GM12874 (cell line): ENCODE results near the gene LSG1.
A peak's percentile ranks its signal among the peaks of the same experiment; 100 is the strongest.

Experiments
- TF ChIP-seq, protein P1 (sequence below): IDR thresholded peaks from 2 replicates; pipeline ENCODE4 v1.5.1; 2011; ENCODE audit warnings: low read depth, mild to moderate bottlenecking, control low read depth, low read length, moderate library complexity; ENCODE audit not compliant: insufficient read depth

LSG1 gene

DNA sequence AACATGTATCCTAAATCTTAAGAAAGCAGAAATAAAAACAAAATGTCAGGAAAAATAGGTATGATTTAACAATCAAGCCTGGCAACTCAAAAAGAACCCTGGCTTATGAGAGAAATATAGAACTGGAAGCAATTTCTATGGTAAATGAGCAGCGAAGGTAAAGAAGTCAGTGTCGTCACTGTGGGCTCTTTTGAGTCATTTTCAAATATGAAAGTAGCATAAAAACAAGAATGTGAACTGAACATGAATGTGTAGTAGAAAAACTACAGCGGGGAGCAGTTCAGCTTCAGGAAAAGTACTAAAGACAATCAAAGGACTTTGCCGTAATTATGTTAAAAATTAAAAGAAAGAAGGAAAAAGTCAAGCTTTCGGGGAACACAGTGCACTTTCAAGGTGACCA is 17.5 kb downstream of the LSG1 start:
- TF ChIP-seq, protein P1, sequence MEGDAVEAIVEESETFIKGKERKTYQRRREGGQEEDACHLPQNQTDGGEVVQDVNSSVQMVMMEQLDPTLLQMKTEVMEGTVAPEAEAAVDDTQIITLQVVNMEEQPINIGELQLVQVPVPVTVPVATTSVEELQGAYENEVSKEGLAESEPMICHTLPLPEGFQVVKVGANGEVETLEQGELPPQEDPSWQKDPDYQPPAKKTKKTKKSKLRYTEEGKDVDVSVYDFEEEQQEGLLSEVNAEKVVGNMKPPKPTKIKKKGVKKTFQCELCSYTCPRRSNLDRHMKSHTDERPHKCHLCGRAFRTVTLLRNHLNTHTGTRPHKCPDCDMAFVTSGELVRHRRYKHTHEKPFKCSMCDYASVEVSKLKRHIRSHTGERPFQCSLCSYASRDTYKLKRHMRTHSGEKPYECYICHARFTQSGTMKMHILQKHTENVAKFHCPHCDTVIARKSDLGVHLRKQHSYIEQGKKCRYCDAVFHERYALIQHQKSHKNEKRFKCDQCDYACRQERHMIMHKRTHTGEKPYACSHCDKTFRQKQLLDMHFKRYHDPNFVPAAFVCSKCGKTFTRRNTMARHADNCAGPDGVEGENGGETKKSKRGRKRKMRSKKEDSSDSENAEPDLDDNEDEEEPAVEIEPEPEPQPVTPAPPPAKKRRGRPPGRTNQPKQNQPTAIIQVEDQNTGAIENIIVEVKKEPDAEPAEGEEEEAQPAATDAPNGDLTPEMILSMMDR: no peak

DNA sequence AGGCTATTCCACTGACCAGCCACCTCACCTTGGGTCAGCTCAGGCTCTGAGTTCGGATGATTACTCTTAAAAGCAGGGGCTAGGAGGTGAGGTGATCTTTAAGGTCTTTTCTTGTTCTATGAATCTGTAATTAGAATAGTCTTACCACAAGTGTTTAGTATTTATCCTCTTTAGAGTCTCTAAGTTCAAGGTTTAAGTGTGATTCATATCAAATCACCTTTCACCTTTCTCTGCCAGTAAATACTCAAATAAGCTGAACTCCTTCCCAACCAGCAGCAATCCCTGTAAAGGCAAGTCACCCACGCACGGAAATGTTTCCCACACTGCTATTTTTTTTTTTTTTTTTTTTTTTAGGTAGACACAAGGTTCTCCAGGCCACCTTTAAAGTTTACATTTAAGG is 24.2 kb downstream of the LSG1 start:
- TF ChIP-seq, protein P1: no peak

DNA sequence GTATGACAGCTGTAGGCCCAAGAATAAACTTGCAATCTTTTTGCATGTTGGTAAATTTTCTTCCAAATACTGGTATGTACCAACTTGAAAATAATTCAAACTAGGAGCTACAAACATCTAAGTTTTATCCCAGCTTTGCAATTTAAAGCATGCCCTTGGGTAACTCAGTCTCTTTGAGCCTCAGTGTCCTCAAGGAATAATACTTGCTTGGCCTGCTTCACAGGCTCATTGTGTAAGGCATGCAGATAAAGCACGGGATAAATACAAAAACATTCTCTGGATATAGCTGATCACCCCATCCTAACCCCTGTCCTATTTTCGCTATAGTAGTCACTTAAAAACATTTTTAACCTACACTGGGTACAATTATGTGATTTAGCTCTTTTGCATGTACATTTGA is 29.2 kb downstream of the LSG1 start:
- TF ChIP-seq, protein P1: no peak

DNA sequence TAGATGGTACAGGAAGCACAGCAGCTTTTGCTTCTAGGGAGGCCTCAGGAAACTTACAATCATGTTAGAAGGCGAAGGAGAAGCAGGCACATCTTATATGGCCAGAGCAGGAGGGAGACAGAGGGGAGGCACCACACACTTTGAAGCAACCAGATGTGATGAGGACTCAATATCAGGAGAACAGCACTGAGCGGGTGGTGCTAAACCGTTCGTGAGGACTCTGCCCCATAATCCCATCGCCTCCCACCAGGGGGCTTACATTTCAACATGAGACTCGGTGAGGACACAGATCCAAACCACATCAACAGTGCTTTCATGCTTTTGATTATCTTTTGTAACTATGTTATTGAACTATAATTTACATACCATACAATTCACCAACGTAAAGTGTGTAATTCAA is 31.2 kb downstream of the LSG1 start:
- TF ChIP-seq, protein P1: peak; percentile 32; the same call in 1 of the 2 replicates

DNA sequence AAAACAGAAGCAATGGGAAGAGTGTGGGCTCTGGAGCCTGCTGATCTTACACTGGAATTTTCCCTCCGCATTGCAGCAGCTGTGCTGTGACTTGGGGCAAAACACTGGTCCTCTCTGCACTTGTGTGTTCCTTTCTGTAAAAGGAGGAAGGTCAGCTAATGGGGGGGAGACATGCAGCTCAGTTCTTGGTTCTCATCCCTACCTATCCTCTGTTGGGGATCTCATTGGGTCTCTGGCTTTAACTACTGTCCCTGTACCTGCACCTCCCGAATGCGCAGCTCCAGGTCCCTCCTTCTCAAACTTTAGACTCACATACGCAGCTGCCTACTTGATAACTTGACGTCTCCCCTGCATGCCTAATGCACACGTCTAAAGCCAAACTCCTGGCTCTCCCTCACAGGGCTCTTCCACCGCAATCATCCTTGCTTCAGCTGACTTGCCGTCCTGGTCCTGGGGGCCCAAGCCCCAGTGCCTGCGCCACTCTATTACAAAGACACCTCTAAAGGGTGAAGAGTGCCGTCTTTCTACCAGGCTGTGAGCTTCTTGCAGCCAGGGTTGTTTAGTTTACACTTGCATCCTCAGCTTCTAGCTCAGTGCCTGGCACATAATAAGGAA is 32.9 kb downstream of the LSG1 start:
- TF ChIP-seq, protein P1: no peak

DNA sequence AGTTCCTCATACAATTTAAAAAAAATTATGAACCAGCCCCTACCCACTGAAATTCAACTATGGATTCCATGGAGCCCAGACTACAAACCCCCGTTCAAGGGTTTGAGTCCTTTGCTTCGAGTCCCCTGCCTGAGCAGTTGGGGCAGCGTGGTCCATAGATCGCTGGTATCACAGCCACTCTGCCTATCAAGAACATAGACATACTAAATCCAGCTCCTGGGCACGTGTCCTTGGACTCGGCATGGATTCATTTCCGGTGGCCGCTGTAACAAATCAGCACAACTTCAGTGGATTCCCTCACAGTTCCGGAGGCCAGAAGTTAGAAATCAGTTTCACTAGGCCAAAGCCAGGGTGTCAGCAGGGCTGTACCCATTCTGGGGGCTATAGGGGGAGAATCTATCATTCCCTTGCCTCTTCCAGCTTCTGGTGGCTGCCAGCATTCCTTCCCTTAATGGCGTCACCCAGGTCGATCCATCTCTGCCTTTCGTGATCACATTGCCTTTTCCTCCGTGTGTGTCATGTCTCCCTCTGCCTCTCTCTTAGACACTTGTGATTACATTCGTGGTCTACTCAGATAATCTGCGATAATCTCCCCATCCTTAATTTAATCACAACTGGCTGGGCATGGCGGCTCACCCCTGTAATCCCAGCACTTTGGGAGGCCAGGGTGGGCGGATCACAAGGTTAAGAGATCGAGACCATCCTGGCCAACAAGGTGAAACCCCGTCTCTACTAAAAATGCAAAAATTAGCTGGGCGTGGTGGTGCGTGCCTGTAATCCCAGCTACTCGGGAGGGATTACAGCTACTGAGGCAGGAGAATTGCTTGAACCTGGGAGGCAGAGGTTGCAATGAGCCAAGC is 34.2 kb downstream of the LSG1 start:
- TF ChIP-seq, protein P1: no peak

DNA sequence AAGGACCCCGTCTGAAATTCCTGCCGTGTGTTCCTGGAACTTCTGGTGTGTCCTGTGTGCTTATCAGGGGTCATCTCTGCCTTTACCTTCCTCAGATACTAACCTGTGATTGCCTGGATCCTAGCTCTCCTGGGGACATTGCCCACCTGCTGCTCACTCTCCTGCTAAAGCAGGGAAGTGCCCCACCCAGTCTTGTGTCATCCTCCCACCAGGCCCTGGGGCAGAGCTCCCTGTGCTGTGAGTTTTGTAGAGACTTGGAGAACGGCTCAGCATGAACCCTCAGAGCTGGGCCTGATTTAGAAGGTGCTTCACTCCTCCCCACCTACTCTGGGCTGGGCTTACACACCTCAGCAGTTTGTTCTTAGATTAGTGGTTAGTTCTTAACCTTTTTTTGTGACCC is 34.9 kb downstream of the LSG1 start:
- TF ChIP-seq, protein P1: no peak
